ENCODE measurements around the gene PLCB4. TPM values are rescaled to one million over a fixed set of nuclear protein-coding genes. Genes with fewer than 3 reads are reported as not detected.

PLCB4 gene
- total RNA-seq, 4 donors from 2014 or later = 2.3 to 3.9 (median 3.3) TPM

DNA sequence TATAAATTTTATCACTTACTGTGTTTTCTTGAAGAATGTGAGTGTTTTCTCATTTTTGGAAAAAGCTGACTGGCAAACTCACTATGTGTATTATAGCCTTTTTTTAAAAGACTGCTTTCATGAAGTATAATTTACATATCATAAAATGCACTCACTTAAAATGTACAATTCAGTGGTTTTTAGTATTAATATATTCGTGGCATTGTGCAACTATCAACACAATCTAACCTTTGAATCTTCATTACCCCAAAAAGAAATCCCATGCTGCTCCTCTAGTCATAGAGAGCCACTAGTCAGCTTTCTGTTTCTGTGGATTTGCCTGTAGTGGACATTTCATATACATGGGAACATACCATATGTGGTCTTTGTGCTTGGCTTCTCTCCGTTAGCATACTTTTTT lies 143.8 kb downstream of the PLCB4 start:
- no peaks in the 10 kb centered on the region for H3K4me1 ChIP-seq
- intact Hi-C loops (cut with DNase I; ENCODE audit: low total_unique reads) (no loop called here), in situ Hi-C loops (cut with MboI; ENCODE audit: low sequenced_read_pairs in 4 of 4) (no loop called here)
- no peaks in the 10 kb centered on the region for H3K36me3 ChIP-seq
- H3K27ac ChIP-seq = no peak overlapping the region
- ATAC-seq (no peak), DNase-seq (no peak)
- no peak for TF ChIP-seq POLR2A (IDR thresholded peaks at IDR 0.05)
- TF ChIP-seq, protein P1, sequence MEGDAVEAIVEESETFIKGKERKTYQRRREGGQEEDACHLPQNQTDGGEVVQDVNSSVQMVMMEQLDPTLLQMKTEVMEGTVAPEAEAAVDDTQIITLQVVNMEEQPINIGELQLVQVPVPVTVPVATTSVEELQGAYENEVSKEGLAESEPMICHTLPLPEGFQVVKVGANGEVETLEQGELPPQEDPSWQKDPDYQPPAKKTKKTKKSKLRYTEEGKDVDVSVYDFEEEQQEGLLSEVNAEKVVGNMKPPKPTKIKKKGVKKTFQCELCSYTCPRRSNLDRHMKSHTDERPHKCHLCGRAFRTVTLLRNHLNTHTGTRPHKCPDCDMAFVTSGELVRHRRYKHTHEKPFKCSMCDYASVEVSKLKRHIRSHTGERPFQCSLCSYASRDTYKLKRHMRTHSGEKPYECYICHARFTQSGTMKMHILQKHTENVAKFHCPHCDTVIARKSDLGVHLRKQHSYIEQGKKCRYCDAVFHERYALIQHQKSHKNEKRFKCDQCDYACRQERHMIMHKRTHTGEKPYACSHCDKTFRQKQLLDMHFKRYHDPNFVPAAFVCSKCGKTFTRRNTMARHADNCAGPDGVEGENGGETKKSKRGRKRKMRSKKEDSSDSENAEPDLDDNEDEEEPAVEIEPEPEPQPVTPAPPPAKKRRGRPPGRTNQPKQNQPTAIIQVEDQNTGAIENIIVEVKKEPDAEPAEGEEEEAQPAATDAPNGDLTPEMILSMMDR (IDR thresholded peaks at IDR 0.05 in 4 of 5, conservative IDR thresholded peaks at IDR 0.05 in 1 of 5) = no peak
- no peaks in the 10 kb centered on the region for H3K9me3 ChIP-seq
- H3K27me3 ChIP-seq = no peaks in the 10 kb centered on the region
- H3K4me3 ChIP-seq = no peak overlapping the region

DNA sequence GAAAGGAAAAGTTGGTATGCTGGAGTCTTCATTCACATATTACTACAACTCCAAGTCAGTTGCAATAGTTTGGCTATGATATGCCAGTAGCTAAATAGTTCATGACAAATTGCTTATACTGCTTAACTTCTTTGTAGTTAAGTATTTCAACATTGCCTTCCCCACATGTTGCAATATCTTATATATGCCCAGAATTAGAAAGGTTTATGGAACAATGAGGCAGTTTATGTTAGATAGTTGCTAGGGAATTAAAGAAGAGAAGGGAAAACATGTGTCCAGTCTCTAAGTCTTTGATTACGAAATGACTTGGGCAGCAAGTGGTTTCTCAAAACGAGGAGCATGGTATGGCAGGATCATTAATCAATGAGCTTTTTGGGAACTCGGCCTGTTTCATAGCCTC lies 145.8 kb downstream of the PLCB4 start:
- Histone ChIP-seq H3K4me3 (no peak overlapping the region), H3K27me3 (no peaks in the 10 kb centered on the region), H3K4me1 (peaks cover 0 to 16% of the 10 kb centered on the region in 2 donors), H3K27ac (no peak overlapping the region), H3K9me3 (no peaks in the 10 kb centered on the region), H3K36me3 (no peaks in the 10 kb centered on the region)
- TF ChIP-seq, protein P1 (IDR thresholded peaks at IDR 0.05 in 4 of 5, conservative IDR thresholded peaks at IDR 0.05 in 1 of 5) = no peak
- TF ChIP-seq POLR2A (IDR thresholded peaks at IDR 0.05) = no peak
- ATAC-seq (no peak), DNase-seq (no peak)
- in situ Hi-C loops (cut with MboI; ENCODE audit: low sequenced_read_pairs in 4 of 4) = no loop called here
- intact Hi-C loops (cut with DNase I; ENCODE audit: low total_unique reads) = no loop called here

DNA sequence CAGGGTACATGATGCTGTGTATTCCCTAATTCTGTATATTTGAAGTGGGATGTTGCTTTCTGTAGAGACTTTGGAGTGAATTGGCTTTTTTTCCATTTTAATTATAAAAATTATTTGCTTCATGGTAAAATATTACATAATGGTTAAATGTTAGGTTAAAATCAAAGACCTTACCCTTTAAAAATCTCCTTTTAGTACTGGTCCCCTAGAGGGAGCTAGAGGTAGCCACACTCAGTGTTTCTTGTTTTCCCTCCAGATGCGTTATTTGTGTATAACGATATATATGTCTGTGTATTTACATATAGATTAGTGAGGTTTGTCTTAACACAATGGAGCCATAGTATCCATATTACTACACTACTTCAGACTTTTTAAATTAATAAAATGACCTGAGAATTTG lies 146.7 kb downstream of the PLCB4 start:
- Histone ChIP-seq H3K27ac (no peak overlapping the region), H3K4me3 (no peak overlapping the region), H3K27me3 (no peaks in the 10 kb centered on the region), H3K9me3 (no peaks in the 10 kb centered on the region), H3K4me1 (peaks cover 0 to 16% of the 10 kb centered on the region in 2 donors), H3K36me3 (no peaks in the 10 kb centered on the region)
- TF ChIP-seq POLR2A (IDR thresholded peaks at IDR 0.05) = no peak
- TF ChIP-seq, protein P1 (IDR thresholded peaks at IDR 0.05 in 4 of 5, conservative IDR thresholded peaks at IDR 0.05 in 1 of 5) = no peak
- ATAC-seq (no peak), DNase-seq (no peak)
- in situ Hi-C loops (cut with MboI; ENCODE audit: low sequenced_read_pairs in 4 of 4) (no loop called here), intact Hi-C loops (cut with DNase I; ENCODE audit: low total_unique reads) (no loop called here)

- DNase-seq = no peak
- in situ Hi-C loops (cut with MboI; ENCODE audit: low sequenced_read_pairs in 4 of 4) (no loop called here), intact Hi-C loops (cut with DNase I; ENCODE audit: low total_unique reads) (no loop called here)
- H3K36me3 ChIP-seq = no peaks in the 10 kb centered on the region
- peak overlapping the region in 2 of 4 donors; percentile 9 to 12 for H3K4me3 ChIP-seq
- peak overlapping the region; percentile 52 to 72 (median 60) for H3K27ac ChIP-seq
- no peaks in the 10 kb centered on the region for H3K27me3 ChIP-seq
- H3K9me3 ChIP-seq = no peaks in the 10 kb centered on the region
- ATAC-seq = peak; percentile 92 to 95
- no peak for TF ChIP-seq POLR2A (IDR thresholded peaks at IDR 0.05)
- TF ChIP-seq, protein P1 (IDR thresholded peaks at IDR 0.05 in 4 of 5, conservative IDR thresholded peaks at IDR 0.05 in 1 of 5) = no peak
- peaks cover 0 to 16% of the 10 kb centered on the region in 2 donors for H3K4me1 ChIP-seq
These were observed 149.7 kb downstream of the PLCB4 start for GRCh38 chr20:9218531-9218961.

Data from gastrocnemius medialis (tissue), 4 donors.